Thyroid gland (tissue), 4 donors: ENCODE results near the gene XRCC4. TPM values are rescaled to one million over a fixed set of nuclear protein-coding genes. Genes with fewer than 3 reads are reported as not detected.

Experiments used
- DNase-seq, 2 donors: peaks; one replicate each; pipeline ENCODE4 v3.0.0-alpha.2; 2019
- H3K27ac ChIP-seq, 3 donors: fragments of 200-600 bp; sonication (generic); 1 replicate in 2 of 3; 2 replicates in 1 of 3; pipeline ENCODE4 v1.5.1; 2016 to 2019; ENCODE audit warnings: mild to moderate bottlenecking in 1 of 3, moderate library complexity in 1 of 3
- H3K27me3 ChIP-seq: fragments of 200-600 bp; sonication (generic); one replicate; pipeline ENCODE4 v1.5.1; 2019
- H3K36me3 ChIP-seq, 2 donors: fragments of 200-600 bp; sonication (generic); one replicate each; pipeline ENCODE4 v1.5.1; 2016 to 2019
- H3K4me1 ChIP-seq, 2 donors: fragments of 200-600 bp; sonication (generic); one replicate each; pipeline ENCODE4 v1.5.1; 2017 to 2019
- H3K4me3 ChIP-seq, 3 donors: fragments of 200-600 bp; sonication (generic); replicated peaks in 1 of 3; 1 replicate in 2 of 3; 2 replicates in 1 of 3; pipeline ENCODE4 v1.5.1; 2016; ENCODE audit warnings: mild to moderate bottlenecking in 1 of 3
- H3K9me3 ChIP-seq: fragments of 200-600 bp; sonication (generic); one replicate; pipeline ENCODE4 v1.5.1; 2017
- POLR2A ChIP-seq, 2 donors: fragments of 450-650 bp; IDR thresholded peaks; one replicate each; pipeline ENCODE4 v1.6.1; 2017; ENCODE audit warnings: antibody characterized with exemption in 2 of 2, mild to moderate bottlenecking in 2 of 2, moderate library complexity in 1 of 2
- whole genome bisulfite sequencing, 2 donors: methylation state at CpG; one replicate each; pipeline ENCODE4 v1.1.5; 2017; 5-methylcytosine and 5-hydroxymethylcytosine counted together
- intact Hi-C: fragments of 100-400 bp; cut with DNase I; formaldehyde crosslinking; loops from one replicate; pipeline ENCODE4 v1.15.1; 2023
- total RNA-seq, 4 donors: library from RNA; depleted of rRNA; stranded (reverse); fragments of >200 nt; gene quantifications; one replicate each; pipeline ENCODE4 v1.2.3, GENCODE V29; 2016
- TF ChIP-seq, protein P1 (sequence below), 6 experiments: fragments of 200-600 bp in 3 of 6; fragments of 450-650 bp in 3 of 6; sonication (generic) in 3 of 6; IDR thresholded peaks; one replicate each; pipeline ENCODE4 v1.5.1; 2016 to 2019; ENCODE audit warnings: antibody characterized with exemption in 6 of 6, mild to moderate bottlenecking in 2 of 6, inconsistent platforms in 1 of 6, moderate library complexity in 1 of 6

The XRCC4 gene
- total RNA-seq, 4 donors from 2014 or later, result 6.7 to 11.6 (median 9.1) TPM

DNA sequence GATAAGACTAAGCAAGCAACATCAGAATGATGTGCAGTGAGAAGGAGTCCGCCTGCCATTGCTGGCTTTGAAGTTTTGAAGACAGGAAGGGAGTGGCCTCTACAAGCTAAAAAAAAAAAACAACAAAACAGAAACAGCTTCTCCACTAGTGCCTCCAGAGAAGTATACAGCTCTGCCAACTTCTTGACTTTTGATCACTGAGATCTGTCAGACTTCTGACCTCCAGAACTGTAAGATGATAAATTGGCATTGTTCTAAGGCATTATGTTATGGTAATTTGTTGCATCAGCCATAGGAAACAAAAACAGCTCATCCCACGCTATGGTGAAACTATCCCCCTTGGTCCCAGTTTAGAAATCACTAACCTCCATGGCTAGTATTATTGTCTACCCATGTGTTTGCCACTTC, 263.2 kb downstream of the XRCC4 start:
- no peak for TF ChIP-seq POLR2A (IDR thresholded peaks at IDR 0.05)
- TF ChIP-seq, protein P1, sequence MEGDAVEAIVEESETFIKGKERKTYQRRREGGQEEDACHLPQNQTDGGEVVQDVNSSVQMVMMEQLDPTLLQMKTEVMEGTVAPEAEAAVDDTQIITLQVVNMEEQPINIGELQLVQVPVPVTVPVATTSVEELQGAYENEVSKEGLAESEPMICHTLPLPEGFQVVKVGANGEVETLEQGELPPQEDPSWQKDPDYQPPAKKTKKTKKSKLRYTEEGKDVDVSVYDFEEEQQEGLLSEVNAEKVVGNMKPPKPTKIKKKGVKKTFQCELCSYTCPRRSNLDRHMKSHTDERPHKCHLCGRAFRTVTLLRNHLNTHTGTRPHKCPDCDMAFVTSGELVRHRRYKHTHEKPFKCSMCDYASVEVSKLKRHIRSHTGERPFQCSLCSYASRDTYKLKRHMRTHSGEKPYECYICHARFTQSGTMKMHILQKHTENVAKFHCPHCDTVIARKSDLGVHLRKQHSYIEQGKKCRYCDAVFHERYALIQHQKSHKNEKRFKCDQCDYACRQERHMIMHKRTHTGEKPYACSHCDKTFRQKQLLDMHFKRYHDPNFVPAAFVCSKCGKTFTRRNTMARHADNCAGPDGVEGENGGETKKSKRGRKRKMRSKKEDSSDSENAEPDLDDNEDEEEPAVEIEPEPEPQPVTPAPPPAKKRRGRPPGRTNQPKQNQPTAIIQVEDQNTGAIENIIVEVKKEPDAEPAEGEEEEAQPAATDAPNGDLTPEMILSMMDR (IDR thresholded peaks at IDR 0.05), result no peak

DNA sequence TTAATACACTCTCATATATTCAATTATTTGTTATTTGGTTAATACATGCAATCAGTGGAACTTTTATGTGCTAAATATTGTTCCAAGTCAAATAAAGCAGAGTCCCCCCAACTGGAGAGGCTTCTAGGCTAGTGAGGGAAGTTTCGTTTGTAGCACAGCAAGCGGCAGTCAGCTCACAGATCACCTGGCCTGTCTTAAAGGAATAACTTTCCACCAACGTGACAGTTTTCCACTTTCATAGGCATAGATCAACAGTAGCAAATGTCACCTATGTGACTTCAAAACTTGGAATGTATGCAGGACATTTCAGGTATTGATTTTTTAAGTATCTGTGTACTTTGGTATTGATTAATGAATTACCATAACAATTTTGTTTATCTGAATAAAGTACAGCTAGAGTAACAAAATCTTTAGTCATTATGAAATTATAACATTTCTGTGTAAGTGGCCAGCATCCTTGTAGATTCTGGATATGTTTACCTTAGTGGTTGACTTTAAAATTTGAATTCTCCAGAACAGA, 264.5 kb downstream of the XRCC4 start:
- H3K9me3 ChIP-seq, result no peaks in the 10 kb centered on the region
- DNase-seq, result no peak
- WGBS, 2 donors, result 80 to 90% methylated on average over 3 of the region's 3 CpGs
- H3K27me3 ChIP-seq, result no peaks in the 10 kb centered on the region
- TF ChIP-seq POLR2A (IDR thresholded peaks at IDR 0.05), result no peak
- TF ChIP-seq, protein P1 (IDR thresholded peaks at IDR 0.05), result no peak
- no peak overlapping the region for H3K27ac ChIP-seq
- H3K4me1 ChIP-seq, result no peaks in the 10 kb centered on the region
- intact Hi-C loops, result no loop called here
- H3K36me3 ChIP-seq, result no peaks in the 10 kb centered on the region
- H3K4me3 ChIP-seq, result no peak overlapping the region

More for the DNA sequence above, 263.2 kb downstream of the XRCC4 start:
- 79% methylated on average over 2 of the region's 2 CpGs for WGBS, 2 donors
- Histone ChIP-seq H3K27me3 (no peaks in the 10 kb centered on the region), H3K27ac (no peak overlapping the region), H3K4me3 (no peak overlapping the region), H3K4me1 (no peaks in the 10 kb centered on the region), H3K9me3 (no peaks in the 10 kb centered on the region), H3K36me3 (no peaks in the 10 kb centered on the region)
- intact Hi-C loops, result no loop called here
- no peak for DNase-seq

DNA sequence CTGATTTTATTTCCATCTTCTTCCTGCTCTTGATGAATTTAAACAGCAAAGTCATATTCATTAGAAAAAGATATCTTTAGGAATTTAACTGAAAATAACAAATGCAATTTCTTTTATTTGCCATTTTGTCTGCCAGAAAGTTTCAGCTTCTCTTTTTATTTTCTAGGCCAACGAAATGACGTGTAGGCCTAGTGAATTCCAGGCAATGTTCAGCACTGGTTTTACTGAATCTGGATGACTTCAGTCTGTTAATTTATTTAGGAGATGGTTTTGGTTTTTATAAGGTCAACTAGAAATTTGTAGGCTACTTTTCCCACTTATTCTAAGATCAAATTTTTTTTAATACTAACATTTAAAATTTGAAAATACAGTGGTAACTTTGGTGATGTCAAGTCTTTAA, 265.1 kb downstream of the XRCC4 start:
- Histone ChIP-seq H3K36me3 (no peaks in the 10 kb centered on the region), H3K27me3 (no peaks in the 10 kb centered on the region), H3K4me3 (no peak overlapping the region), H3K4me1 (no peaks in the 10 kb centered on the region), H3K27ac (no peak overlapping the region), H3K9me3 (no peaks in the 10 kb centered on the region)
- DNase-seq, result no peak
- WGBS, 2 donors, result 82% methylated on average over 2 of the region's 2 CpGs
- TF ChIP-seq, protein P1 (IDR thresholded peaks at IDR 0.05), result no peak
- TF ChIP-seq POLR2A (IDR thresholded peaks at IDR 0.05), result no peak
- intact Hi-C loops, result no loop called here

DNA sequence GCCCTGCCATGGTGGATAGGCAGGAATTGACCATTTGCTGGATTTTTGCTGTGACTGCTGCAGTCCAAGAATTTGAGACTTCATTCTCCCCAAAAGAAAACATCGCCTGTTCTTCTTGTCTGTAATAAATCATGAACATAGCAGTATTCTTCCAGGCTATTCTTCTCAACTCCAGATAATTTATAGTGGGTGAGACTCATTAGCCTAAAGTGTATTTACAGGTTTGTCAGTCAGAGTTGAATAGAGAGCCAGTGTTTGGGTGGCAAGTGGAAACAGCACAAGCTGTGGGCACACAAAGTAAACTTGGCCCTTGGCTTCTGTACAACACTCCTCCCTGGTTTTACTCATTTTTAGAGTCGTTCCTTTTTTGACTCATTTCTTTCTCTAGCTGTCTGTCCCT, 266.0 kb downstream of the XRCC4 start:
- H3K27me3 ChIP-seq, result no peaks in the 10 kb centered on the region
- H3K9me3 ChIP-seq, result no peaks in the 10 kb centered on the region
- no peak overlapping the region for H3K4me3 ChIP-seq
- 68 to 70% methylated on average over 2 of the region's 2 CpGs for WGBS, 2 donors
- H3K4me1 ChIP-seq, result no peaks in the 10 kb centered on the region
- TF ChIP-seq POLR2A (IDR thresholded peaks at IDR 0.05), result no peak
- TF ChIP-seq, protein P1 (IDR thresholded peaks at IDR 0.05), result no peak
- no peaks in the 10 kb centered on the region for H3K36me3 ChIP-seq
- no peak overlapping the region for H3K27ac ChIP-seq
- no peak for DNase-seq
- intact Hi-C loops, result no loop called here

DNA sequence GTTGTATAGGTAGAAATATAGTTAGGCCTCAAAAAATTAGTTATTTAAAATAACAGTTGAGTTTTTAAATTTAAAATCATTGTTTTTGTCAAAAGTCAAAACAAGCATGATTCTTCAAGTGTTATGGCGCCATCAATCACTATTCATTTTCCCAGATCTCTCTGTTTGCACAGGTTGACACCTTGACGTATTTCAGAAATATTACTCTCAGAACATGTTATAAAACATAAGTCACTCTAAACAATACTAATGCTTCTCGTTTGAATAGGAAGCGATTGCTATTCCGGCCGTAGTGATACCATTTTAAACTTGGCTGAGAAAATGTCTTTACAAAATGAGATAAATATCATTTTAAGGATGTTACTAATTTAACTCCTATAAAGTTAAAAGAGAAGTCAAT, 268.1 kb downstream of the XRCC4 start:
- Histone ChIP-seq H3K4me1 (no peaks in the 10 kb centered on the region), H3K27me3 (no peaks in the 10 kb centered on the region), H3K36me3 (no peaks in the 10 kb centered on the region), H3K9me3 (no peaks in the 10 kb centered on the region), H3K4me3 (no peak overlapping the region), H3K27ac (no peak overlapping the region)
- WGBS, 2 donors, result 86 to 93% methylated on average over 6 of the region's 6 CpGs
- TF ChIP-seq, protein P1 (IDR thresholded peaks at IDR 0.05), result no peak
- no peak for TF ChIP-seq POLR2A (IDR thresholded peaks at IDR 0.05)
- DNase-seq, result no peak
- intact Hi-C loops, result no loop called here
